ENCODE results near the gene ST14. TPM values are rescaled to one million over a fixed set of nuclear protein-coding genes. Genes with fewer than 3 reads are reported as not detected.

The ST14 gene
- polyA plus RNA-seq, 1 donor (not counting 4 experiments of a cell fraction or from before 2014, with no cell fraction given), result 45.8 TPM

- dilution Hi-C loops (cut with MboI; ENCODE audit: extremely low pct_ligation_motif_present, low sequenced_read_pairs), result loop anchor here (25.0 kb wide), 1 partner anchor 195 kb away; no protein-coding TSS in a partner anchor
- Histone ChIP-seq H3K27me3 (ENCODE audit: control insufficient read depth, extremely low read depth, insufficient read depth, low read length) (no peaks in the 10 kb centered on the region), H3K79me2 (ENCODE audit: control insufficient read depth, insufficient read depth, low read length) (no peaks in the 10 kb centered on the region), H3K27ac (ENCODE audit: control insufficient read depth, insufficient read depth, low read length) (no peak overlapping the region), H3K4me3 (ENCODE audit: control insufficient read depth in 2 of 3, extremely low read depth in 1 of 3, insufficient read depth in 2 of 3, low read depth in 1 of 3, low read length in 3 of 3) (no peak overlapping the region), H3K9me3 (ENCODE audit: control insufficient read depth, low read depth, low read length) (no peaks in the 10 kb centered on the region), H3K4me2 (ENCODE audit: control insufficient read depth, extremely low read depth, insufficient read depth, low read depth, low read length) (no peak overlapping the region), H4K20me1 (ENCODE audit: control insufficient read depth, extremely low read depth, insufficient read depth, low read length) (no peaks in the 10 kb centered on the region), H3K9me1 (ENCODE audit: control insufficient read depth, extremely low read depth, insufficient read depth, low read length) (no peaks in the 10 kb centered on the region), H3K4me1 (ENCODE audit: control insufficient read depth, extremely low read depth, insufficient read depth, low read length) (peaks cover 6% of the 10 kb centered on the region), H3K9ac (ENCODE audit: control insufficient read depth, extremely low read depth, insufficient read depth, low read length) (no peak overlapping the region), H2AFZ (ENCODE audit: control insufficient read depth, low read length) (no peak overlapping the region), H3K36me3 (ENCODE audit: control insufficient read depth in 2 of 2, extremely low read depth in 1 of 2, insufficient read depth in 2 of 2, low read length in 2 of 2) (peaks cover 46 to 68% of the 10 kb centered on the region in 2 experiments)
- FAIRE-seq, result peak; percentile 70
- no peak for DNase-seq (ENCODE audit: low read depth, low spot score)
- no peak for TF ChIP-seq EZH2 (IDR thresholded peaks at IDR 0.05; ENCODE audit: low read length)
- peak; percentile 65 to 85 (median 66) for TF ChIP-seq CTCF (optimal IDR thresholded peaks at IDR 0.05 in 1 of 3, IDR thresholded peaks at IDR 0.05 in 1 of 3, conservative IDR thresholded peaks at IDR 0.05 in 1 of 3; ENCODE audit: extremely low read depth in 1 of 3, insufficient read depth in 2 of 3, low read length in 3 of 3)
Measured at GRCh38 chr11:130131961-130132850, 27.4 kb upstream of the ST14 start.

GRCh38 chr11:130133716-130134115 is 25.9 kb upstream of the ST14 start:
- Histone ChIP-seq H2AFZ (ENCODE audit: control insufficient read depth, low read length) (no peak overlapping the region), H3K9me3 (ENCODE audit: control insufficient read depth, low read depth, low read length) (no peaks in the 10 kb centered on the region), H4K20me1 (ENCODE audit: control insufficient read depth, extremely low read depth, insufficient read depth, low read length) (no peaks in the 10 kb centered on the region), H3K9ac (ENCODE audit: control insufficient read depth, extremely low read depth, insufficient read depth, low read length) (no peak overlapping the region), H3K4me2 (ENCODE audit: control insufficient read depth, extremely low read depth, insufficient read depth, low read depth, low read length) (no peak overlapping the region), H3K27ac (ENCODE audit: control insufficient read depth, insufficient read depth, low read length) (no peak overlapping the region), H3K4me3 (ENCODE audit: control insufficient read depth in 2 of 3, extremely low read depth in 1 of 3, insufficient read depth in 2 of 3, low read depth in 1 of 3, low read length in 3 of 3) (no peak overlapping the region), H3K27me3 (ENCODE audit: control insufficient read depth, extremely low read depth, insufficient read depth, low read length) (no peaks in the 10 kb centered on the region), H3K36me3 (ENCODE audit: control insufficient read depth in 2 of 2, extremely low read depth in 1 of 2, insufficient read depth in 2 of 2, low read length in 2 of 2) (peaks cover 40 to 65% of the 10 kb centered on the region in 2 experiments), H3K9me1 (ENCODE audit: control insufficient read depth, extremely low read depth, insufficient read depth, low read length) (no peaks in the 10 kb centered on the region), H3K79me2 (ENCODE audit: control insufficient read depth, insufficient read depth, low read length) (no peaks in the 10 kb centered on the region), H3K4me1 (ENCODE audit: control insufficient read depth, extremely low read depth, insufficient read depth, low read length) (peaks cover 6% of the 10 kb centered on the region)
- dilution Hi-C loops (cut with MboI; ENCODE audit: extremely low pct_ligation_motif_present, low sequenced_read_pairs), result loop anchor here (25.0 kb wide), 1 partner anchor 196 kb away; no protein-coding TSS in a partner anchor
- FAIRE-seq (no peak), DNase-seq (ENCODE audit: low read depth, low spot score) (no peak)
- TF ChIP-seq CTCF (optimal IDR thresholded peaks at IDR 0.05 in 1 of 3, IDR thresholded peaks at IDR 0.05 in 1 of 3, conservative IDR thresholded peaks at IDR 0.05 in 1 of 3; ENCODE audit: extremely low read depth in 1 of 3, insufficient read depth in 2 of 3, low read length in 3 of 3), result no peak
- TF ChIP-seq EZH2 (IDR thresholded peaks at IDR 0.05; ENCODE audit: low read length), result no peak

All from keratinocyte (primary cell).